Right lobe of liver (tissue), 6 donors: ENCODE measurements around the gene DNM3. TPM values are rescaled to one million over a fixed set of nuclear protein-coding genes. Genes with fewer than 3 reads are reported as not detected.

Experiments used
- ATAC-seq, 4 donors: fragments of 200-7000 bp; cut with Tn5 transposase; one replicate each; pipeline ENCODE4 v1.9.1; 2020; ENCODE audit warnings: mild to moderate bottlenecking in 4 of 4, moderate library complexity in 4 of 4
- DNase-seq, 3 donors: peaks; one replicate each; pipeline ENCODE4 v3.0.0-alpha.2; 2020
- H3K27ac ChIP-seq, 3 donors: fragments of 200-600 bp; one replicate each; pipeline ENCODE4 v1.8.0; 2022
- H3K27me3 ChIP-seq, 2 donors: fragments of 200-600 bp; one replicate each; pipeline ENCODE4 v1.8.0; 2022
- H3K36me3 ChIP-seq, 4 donors: fragments of 200-600 bp; sonication (generic) in 1 of 4; one replicate each; pipeline versions ENCODE4 v1.5.1 to v1.8.0; 2017 to 2022; ENCODE audit warnings: control low read depth in 1 of 4
- H3K4me1 ChIP-seq, 4 donors: fragments of 200-600 bp; sonication (generic) in 1 of 4; one replicate each; pipeline versions ENCODE4 v1.5.1 to v1.8.0; 2017 to 2022; ENCODE audit warnings: control low read depth in 1 of 4
- H3K4me3 ChIP-seq, 3 donors: fragments of 200-600 bp; one replicate each; pipeline ENCODE4 v1.8.0; 2022
- H3K9me3 ChIP-seq, 4 donors: fragments of 200-600 bp; sonication (generic) in 1 of 4; one replicate each; pipeline versions ENCODE4 v1.5.1 to v1.8.0; 2017 to 2022; ENCODE audit warnings: control low read depth in 1 of 4
- CTCF ChIP-seq, 4 donors: fragments of 200-600 bp in 3 of 4; fragments of 450-650 bp in 1 of 4; IDR thresholded peaks; one replicate each; pipeline versions ENCODE4 v1.5.1 to v1.8.0; 2016 to 2022; ENCODE audit warnings: antibody characterized with exemption in 4 of 4, mild to moderate bottlenecking in 2 of 4
- POLR2A ChIP-seq: fragments of 450-650 bp; IDR thresholded peaks from one replicate; pipeline ENCODE4 v1.6.1; 2017; ENCODE audit warnings: antibody characterized with exemption, mild to moderate bottlenecking
- WGBS: methylation state at CpG from one replicate; pipeline ENCODE4 v1.1.6; 2018; ENCODE audit warnings: low coverage, low lambda C conversion rate; ENCODE audit not compliant: insufficient coverage; ENCODE audit errors: missing lambda C conversion rate; 5-methylcytosine and 5-hydroxymethylcytosine counted together
- intact Hi-C, 2 donors: fragments of 100-400 bp; cut with DNase I; formaldehyde crosslinking; loops; one replicate each; pipeline versions ENCODE4 v1.11.2 to v1.14.1; 2022
- total RNA-seq, 6 experiments: library from RNA; depleted of rRNA in 2 of 6; stranded (reverse); fragments of >200 nt in 2 of 6; fragmentation: NEBNext Ultra II Directional in 3 of 6; extraction: Animal tissue kit (Norgen Biotek cat#: 25700) in 3 of 6; gene quantifications; one replicate each; pipeline versions ENCODE4 v1.1.0 to v1.2.4, GENCODE V29; 2016 to 2023
- donor health status: DM: no; HTN: yes; CAD: no.
- donor health status: DM: no; HTN: no; CAD: no.
- donor health status: DM: no; HTN: no; CAD: no.
- donor health status: DM: no; HTN: yes; CAD: no.
- donor health status: DM: no; HTN: yes; CAD: no.

Gene DNM3
- total RNA-seq, 6 experiments from 2014 or later, result 0.29 to 0.92 (median 0.43) TPM

- Histone ChIP-seq H3K27me3 (no peaks in the 10 kb centered on the region), H3K36me3 (no peaks in the 10 kb centered on the region), H3K4me3 (no peak overlapping the region), H3K9me3 (no peaks in the 10 kb centered on the region), H3K4me1 (no peaks in the 10 kb centered on the region), H3K27ac (no peak overlapping the region)
- intact Hi-C loops, result no loop called here
- WGBS, result 0% methylated on average over 1 of the region's 1 CpG
- ATAC-seq (no peak), DNase-seq (no peak)
- TF ChIP-seq POLR2A (no peak), CTCF (IDR thresholded peaks at IDR 0.05) (no peak)
These were observed 249.2 kb downstream of the DNM3 start for GRCh38 chr1:172090511-172090817.

- WGBS, result 83% methylated on average over 2 of the region's 2 CpGs
These were observed 254.5 kb downstream of the DNM3 start for GRCh38 chr1:172095846-172096245.

GRCh38 chr1:172105230-172105629 is 263.9 kb downstream of the DNM3 start:
- no peak for DNase-seq
- no peaks in the 10 kb centered on the region for H3K9me3 ChIP-seq
- peaks cover 0 to 10% (median 0%) of the 10 kb centered on the region in 4 donors for H3K4me1 ChIP-seq
- no peaks in the 10 kb centered on the region for H3K27me3 ChIP-seq
- ATAC-seq, result peak; percentile 71 to 94 (median 81)
- no peaks in the 10 kb centered on the region for H3K36me3 ChIP-seq
- no peak overlapping the region for H3K4me3 ChIP-seq
- intact Hi-C loops, result no loop called here
- TF ChIP-seq POLR2A (no peak), CTCF (IDR thresholded peaks at IDR 0.05) (no peak)
- no peak overlapping the region for H3K27ac ChIP-seq

More at GRCh38 chr1:172095846-172096245, 254.5 kb downstream of the DNM3 start:
- no peak for TF ChIP-seq POLR2A
- no peak for TF ChIP-seq CTCF (IDR thresholded peaks at IDR 0.05)
- Histone ChIP-seq H3K9me3 (no peaks in the 10 kb centered on the region), H3K27ac (no peak overlapping the region), H3K4me3 (no peak overlapping the region), H3K27me3 (no peaks in the 10 kb centered on the region), H3K4me1 (no peaks in the 10 kb centered on the region), H3K36me3 (no peaks in the 10 kb centered on the region)
- DNase-seq, result no peak
- no peak for ATAC-seq
- intact Hi-C loops, result no loop called here

- Histone ChIP-seq H3K27ac (no peak overlapping the region), H3K4me1 (peaks cover 0 to 10% (median 0%) of the 10 kb centered on the region in 4 donors), H3K9me3 (no peaks in the 10 kb centered on the region), H3K4me3 (no peak overlapping the region), H3K27me3 (no peaks in the 10 kb centered on the region), H3K36me3 (no peaks in the 10 kb centered on the region)
- intact Hi-C loops, result no loop called here
- TF ChIP-seq POLR2A (no peak), CTCF (IDR thresholded peaks at IDR 0.05) (no peak)
- ATAC-seq (no peak), DNase-seq (no peak)
- 71% methylated on average over 4 of the region's 4 CpGs for WGBS
These were observed 266.1 kb downstream of the DNM3 start for GRCh38 chr1:172107316-172107975.
